Fibroblast of villous mesenchyme (primary cell): ENCODE results near the gene KIAA1671. TPM values are rescaled to one million over a fixed set of nuclear protein-coding genes. Genes with fewer than 3 reads are reported as not detected.

Experiments used
- DNase-seq: peaks from one replicate; pipeline ENCODE4 v3.0.0-alpha.2; 2010; ENCODE audit warnings: low read depth
- H3K4me3 ChIP-seq: 2 replicates; pipeline ENCODE4 v1.5.1; 2011; ENCODE audit warnings: low read depth, mild to moderate bottlenecking, low read length
- total RNA-seq: library from RNA; depleted of rRNA; stranded (reverse); fragments of >200 nt; gene quantifications from 2 replicates; pipeline ENCODE4 v1.2.3, GENCODE V29; 2012
- TF ChIP-seq, protein P1 (sequence below): IDR thresholded peaks from 2 replicates; pipeline ENCODE4 v1.5.1; 2012; ENCODE audit warnings: low read depth, mild to moderate bottlenecking, low read length; ENCODE audit not compliant: insufficient read depth

The KIAA1671 gene
- total RNA-seq, 1 donor, result 3.5 TPM

DNA sequence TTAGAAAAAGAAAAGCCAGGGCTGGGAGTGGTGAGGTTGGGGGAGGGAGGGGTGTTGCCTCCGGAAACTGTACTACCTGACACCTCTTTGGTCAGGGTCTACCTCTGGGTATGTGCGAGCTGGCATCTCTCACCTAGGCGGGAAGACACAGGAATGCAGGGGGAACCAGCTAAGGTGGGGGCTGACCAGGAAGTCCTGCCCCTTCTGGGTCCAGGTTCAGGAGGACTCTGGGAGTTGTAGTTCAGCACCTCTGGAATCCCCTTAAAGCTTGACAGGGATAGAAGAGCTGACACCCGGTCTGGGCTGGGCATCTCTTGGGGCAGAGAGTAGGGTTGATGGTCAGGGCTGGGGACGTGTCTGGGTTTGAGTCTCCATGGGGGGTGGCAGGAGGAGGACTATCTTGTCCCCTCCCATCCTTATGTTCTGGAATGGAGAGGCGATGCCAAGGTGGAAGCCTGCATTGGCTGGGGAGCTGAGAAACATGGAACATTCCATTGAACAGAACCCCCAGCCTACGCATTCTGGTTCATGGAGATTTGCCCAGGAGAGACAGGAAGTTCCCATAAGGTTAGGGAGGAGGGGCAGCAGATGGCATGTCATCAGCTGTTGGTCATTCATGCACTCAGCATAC is 2.1 kb upstream of the KIAA1671 start:
- no peak overlapping the region for H3K4me3 ChIP-seq
- peak; percentile 21 for DNase-seq
- TF ChIP-seq, protein P1, sequence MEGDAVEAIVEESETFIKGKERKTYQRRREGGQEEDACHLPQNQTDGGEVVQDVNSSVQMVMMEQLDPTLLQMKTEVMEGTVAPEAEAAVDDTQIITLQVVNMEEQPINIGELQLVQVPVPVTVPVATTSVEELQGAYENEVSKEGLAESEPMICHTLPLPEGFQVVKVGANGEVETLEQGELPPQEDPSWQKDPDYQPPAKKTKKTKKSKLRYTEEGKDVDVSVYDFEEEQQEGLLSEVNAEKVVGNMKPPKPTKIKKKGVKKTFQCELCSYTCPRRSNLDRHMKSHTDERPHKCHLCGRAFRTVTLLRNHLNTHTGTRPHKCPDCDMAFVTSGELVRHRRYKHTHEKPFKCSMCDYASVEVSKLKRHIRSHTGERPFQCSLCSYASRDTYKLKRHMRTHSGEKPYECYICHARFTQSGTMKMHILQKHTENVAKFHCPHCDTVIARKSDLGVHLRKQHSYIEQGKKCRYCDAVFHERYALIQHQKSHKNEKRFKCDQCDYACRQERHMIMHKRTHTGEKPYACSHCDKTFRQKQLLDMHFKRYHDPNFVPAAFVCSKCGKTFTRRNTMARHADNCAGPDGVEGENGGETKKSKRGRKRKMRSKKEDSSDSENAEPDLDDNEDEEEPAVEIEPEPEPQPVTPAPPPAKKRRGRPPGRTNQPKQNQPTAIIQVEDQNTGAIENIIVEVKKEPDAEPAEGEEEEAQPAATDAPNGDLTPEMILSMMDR, result no peak

DNA sequence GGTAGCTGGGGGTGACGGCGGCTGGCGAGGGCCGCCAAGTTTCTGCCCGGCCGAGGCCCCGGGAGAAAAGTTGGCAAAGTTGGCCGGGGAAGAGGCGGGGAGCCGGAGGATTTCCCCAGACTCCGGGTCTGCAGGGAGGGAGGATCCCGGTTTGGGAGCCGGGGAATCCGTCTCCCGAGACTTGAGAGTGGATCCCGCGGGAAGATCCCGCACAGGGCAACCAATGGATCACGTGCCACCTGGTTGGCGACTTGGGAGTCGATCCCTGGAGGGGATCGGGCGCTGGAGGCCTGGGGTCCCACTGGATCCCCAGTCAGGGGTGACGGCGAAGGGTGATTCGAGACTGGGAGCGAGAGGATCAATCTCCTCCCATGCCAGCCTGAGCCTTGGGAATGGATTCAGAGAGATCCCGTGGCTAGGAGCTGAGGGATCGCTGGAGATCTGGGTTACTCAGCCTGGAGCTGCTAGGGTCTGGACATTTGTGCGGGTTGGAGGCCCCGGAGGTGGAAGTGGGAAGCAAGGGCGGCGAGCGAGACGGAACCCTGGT is 394 bp downstream of the KIAA1671 start:
- DNase-seq, result peak; percentile 58

DNA sequence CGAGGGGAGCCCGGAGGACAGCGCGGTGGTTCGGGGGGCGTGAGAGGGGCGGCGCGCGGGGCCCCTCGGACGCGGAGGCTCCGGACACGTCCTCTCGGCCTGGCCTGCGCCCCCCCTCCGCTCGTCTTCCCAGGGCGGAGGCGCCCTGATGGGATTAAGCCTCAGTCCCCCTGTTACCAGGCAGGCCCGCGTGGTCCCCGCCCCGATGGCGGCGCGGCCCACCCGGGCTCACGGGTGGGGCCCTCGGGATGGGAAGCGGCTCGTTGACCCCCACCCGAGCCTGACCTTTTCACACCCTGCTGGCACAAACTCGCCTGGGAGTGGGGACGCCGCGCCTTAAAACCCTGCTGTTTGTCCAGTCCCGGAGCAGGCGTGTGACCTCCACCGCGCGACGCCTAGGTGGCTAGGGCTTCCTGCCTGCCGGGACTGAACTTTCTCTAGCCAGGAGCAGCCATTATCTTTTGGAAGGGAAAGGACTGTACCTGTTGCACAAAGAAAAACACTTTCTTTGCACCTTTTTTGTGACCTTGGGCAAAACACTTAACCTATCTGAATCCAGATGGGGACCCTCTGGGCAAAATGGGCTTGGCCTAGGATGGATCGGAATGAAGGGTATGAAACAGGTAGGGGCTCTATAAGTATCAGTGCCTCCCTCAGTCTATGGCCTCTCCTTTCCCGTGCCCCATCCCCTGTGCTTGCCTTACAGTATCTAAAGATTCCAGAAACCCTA is 1.0 kb downstream of the KIAA1671 start:
- H3K4me3 ChIP-seq, result peak overlapping the region; percentile 77
- DNase-seq, result no peak
- TF ChIP-seq, protein P1, result no peak

More for the DNA sequence above, 394 bp downstream of the KIAA1671 start:
- peak overlapping the region; percentile 77 for H3K4me3 ChIP-seq
- TF ChIP-seq, protein P1, result no peak

DNA sequence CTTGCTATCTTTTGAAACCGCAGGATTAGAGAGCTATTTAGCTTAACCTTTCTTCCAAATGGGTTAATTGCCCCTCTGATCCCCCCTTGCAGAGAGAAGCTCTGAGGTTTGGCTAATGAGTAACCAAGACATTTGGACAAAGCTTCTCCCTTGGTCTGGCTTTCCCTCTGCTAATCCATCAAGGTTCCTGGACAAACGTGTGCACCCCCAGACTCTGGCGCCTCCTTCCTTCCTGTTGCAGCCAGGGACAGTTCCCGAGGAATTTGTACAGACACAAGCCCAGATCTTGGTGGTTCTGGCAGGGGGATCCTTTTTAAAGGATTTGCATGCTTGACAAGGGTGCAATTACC is 1.6 kb downstream of the KIAA1671 start:
- no peak overlapping the region for H3K4me3 ChIP-seq
- peak; percentile 71 for DNase-seq
- TF ChIP-seq, protein P1, result no peak

DNA sequence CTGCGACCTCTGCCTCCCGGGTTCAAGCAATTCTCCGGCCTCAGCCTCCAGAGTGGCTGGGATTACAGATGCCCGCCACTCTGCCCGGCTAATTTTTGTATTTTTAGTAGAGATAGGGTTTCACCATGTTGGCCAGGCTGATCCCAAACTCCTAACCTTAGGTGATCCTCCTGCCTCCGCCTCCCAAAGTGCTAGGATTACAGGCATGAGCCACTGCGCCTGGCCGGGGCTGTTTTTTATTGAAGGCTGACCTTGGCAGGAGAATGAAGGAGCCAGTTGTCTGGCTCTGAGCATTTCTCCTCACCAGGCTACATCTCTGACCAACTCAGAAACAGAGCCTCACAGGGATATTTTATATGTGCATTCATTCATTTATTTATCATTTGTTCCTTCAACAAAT is 2.3 kb downstream of the KIAA1671 start:
- no peak for DNase-seq
- TF ChIP-seq, protein P1, result no peak
- no peak overlapping the region for H3K4me3 ChIP-seq

DNA sequence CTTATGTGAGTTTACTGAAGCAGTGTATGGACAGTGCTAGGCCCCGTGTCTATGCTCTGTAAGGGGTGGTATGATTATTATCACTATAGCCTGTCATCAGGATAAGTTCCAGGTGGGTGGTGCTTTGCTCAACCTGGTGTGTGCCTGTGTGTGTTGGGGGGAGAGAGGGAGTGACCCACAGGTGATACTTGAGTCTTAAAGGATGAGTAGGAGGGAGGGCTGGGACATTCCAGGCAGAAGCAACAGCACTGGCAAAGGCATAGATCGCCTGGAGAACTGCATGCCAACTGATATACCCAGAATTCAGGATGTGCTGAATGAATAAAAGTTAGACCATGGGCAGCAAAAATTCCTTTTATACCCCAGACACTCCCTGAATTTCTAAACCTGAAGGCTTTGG is 4.5 kb downstream of the KIAA1671 start:
- TF ChIP-seq, protein P1, result no peak
- no peak for DNase-seq
- H3K4me3 ChIP-seq, result no peak overlapping the region
